ENCODE results near the gene DUSP16.

The DUSP16 gene

DNA sequence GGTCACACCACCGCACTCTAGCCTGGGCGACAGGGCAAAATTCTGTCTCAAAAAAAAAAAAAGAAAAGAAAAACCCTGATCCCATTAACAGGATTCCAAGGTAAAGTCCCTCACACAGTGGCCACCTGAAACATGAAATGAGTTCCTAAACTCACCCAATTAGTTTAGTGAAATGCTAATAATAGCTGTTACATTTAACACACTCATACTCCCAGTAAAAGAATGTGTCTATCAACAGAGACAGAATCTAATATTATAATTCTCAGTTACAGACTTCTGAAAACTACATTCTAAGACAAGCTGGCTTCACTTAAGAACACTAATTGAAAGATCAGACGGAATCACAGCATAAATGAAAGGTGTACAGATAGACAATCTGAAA lies 44.2 kb downstream of the DUSP16 start:
- no peak overlapping the region for H3K27ac ChIP-seq
- TF ChIP-seq CTCF (IDR thresholded peaks at IDR 0.05), result no peak
- intact Hi-C loops (cut with DNase I; ENCODE audit: low total_unique reads), result no loop called here
- no peaks in the 10 kb centered on the region for H3K27me3 ChIP-seq
- no peak overlapping the region for H3K4me3 ChIP-seq
- no peak for DNase-seq
- peaks cover 0 to 39% (median 18%) of the 10 kb centered on the region in 3 donors for H3K36me3 ChIP-seq
- peaks cover 0 to 13% (median 3%) of the 10 kb centered on the region in 4 donors for H3K4me1 ChIP-seq
- H3K9me3 ChIP-seq, result no peaks in the 10 kb centered on the region

DNA sequence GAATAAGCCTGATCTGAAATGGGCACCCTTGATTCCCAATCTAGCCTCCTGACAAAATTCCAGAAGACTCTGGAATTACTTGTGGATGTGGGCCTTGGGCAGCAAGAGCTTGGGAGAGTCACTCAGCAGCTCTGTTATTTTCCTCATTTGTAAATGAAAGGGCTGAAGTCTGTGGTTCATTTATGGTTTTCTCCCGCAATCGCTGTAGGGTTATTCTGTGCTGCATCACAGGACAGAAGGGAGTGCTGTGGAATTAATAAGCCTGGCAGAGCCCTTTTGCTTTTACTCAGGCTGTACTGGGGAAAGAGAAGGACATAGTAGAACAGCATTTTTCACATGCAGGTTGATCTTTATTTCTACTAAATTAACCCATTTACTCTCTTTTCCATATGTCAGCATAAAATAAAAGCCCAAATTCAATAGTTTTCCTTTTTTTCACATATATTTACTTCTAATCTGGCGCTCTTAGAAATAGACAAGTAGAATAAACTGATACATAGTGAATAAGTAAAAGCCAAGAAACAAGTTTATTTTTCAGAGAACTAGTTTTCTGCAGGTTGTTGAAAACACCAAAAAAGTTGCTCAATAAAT lies 49.2 kb downstream of the DUSP16 start:
- H3K4me1 ChIP-seq, result peaks cover 0 to 29% (median 17%) of the 10 kb centered on the region in 4 donors
- no peaks in the 10 kb centered on the region for H3K9me3 ChIP-seq
- H3K36me3 ChIP-seq, result peaks cover 0 to 19% (median 12%) of the 10 kb centered on the region in 3 donors
- peak overlapping the region; percentile 6 to 42 for H3K27ac ChIP-seq
- no peaks in the 10 kb centered on the region for H3K27me3 ChIP-seq
- no peak for DNase-seq
- no peak for TF ChIP-seq CTCF (IDR thresholded peaks at IDR 0.05)
- intact Hi-C loops (cut with DNase I; ENCODE audit: low total_unique reads), result no loop called here
- no peak overlapping the region for H3K4me3 ChIP-seq

GRCh38 chr12:12511895-12512711 lies 50.6 kb downstream of the DUSP16 start:
- intact Hi-C loops (cut with DNase I; ENCODE audit: low total_unique reads), result no loop called here
- Histone ChIP-seq H3K9me3 (no peaks in the 10 kb centered on the region), H3K27ac (no peak overlapping the region), H3K27me3 (no peaks in the 10 kb centered on the region), H3K36me3 (peaks cover 0 to 5% (median 0%) of the 10 kb centered on the region in 3 donors), H3K4me3 (no peak overlapping the region), H3K4me1 (peaks cover 0 to 42% (median 18%) of the 10 kb centered on the region in 4 donors)
- no peak for TF ChIP-seq CTCF (IDR thresholded peaks at IDR 0.05)
- no peak for DNase-seq

DNA sequence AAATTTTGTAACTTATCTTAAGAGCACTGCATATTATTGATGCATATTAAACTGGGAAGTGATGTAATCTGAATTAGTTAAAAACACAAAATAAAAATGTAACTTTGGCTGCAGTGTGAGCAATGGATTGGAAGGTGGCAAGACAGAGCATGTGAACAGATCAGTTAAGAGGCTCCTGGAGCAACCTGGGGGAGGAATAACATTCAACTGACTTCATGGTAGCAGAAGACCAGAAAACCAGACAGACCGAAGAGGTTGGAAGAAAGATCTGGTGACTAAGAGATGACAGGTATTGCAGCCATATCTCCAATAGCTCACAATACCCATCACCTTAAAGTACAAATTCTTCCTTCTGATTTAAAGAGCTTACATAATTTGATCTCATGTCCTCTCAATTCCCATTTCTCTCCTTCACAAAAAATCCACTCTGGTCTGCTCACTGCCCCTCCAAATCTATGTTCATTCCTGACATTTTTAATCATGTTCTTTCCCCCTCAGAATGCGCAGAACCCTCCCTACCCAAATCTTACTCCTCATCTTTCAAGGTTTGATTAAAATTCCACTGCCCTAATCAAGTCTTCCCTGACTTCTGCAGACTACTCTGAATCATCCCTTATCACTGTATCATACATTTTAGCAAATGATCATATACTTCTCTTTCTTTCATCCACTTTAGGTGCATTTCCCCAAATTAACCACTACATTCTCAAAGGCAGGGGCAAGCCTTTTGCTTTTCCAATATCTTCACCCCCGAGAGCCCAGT lies 51.5 kb downstream of the DUSP16 start:
- Histone ChIP-seq H3K4me1 (peaks cover 0 to 51% (median 26%) of the 10 kb centered on the region in 4 donors), H3K36me3 (no peaks in the 10 kb centered on the region), H3K27me3 (no peaks in the 10 kb centered on the region), H3K4me3 (no peak overlapping the region), H3K9me3 (no peaks in the 10 kb centered on the region), H3K27ac (no peak overlapping the region)
- intact Hi-C loops (cut with DNase I; ENCODE audit: low total_unique reads), result no loop called here
- no peak for DNase-seq
- no peak for TF ChIP-seq CTCF (IDR thresholded peaks at IDR 0.05)

GRCh38 chr12:12510551-12510950 lies 52.1 kb downstream of the DUSP16 start:
- H3K4me1 ChIP-seq, result peaks cover 0 to 55% (median 29%) of the 10 kb centered on the region in 4 donors
- TF ChIP-seq CTCF (IDR thresholded peaks at IDR 0.05), result no peak
- no peaks in the 10 kb centered on the region for H3K27me3 ChIP-seq
- intact Hi-C loops (cut with DNase I; ENCODE audit: low total_unique reads), result no loop called here
- H3K27ac ChIP-seq, result no peak overlapping the region
- no peak overlapping the region for H3K4me3 ChIP-seq
- no peaks in the 10 kb centered on the region for H3K36me3 ChIP-seq
- no peaks in the 10 kb centered on the region for H3K9me3 ChIP-seq
- no peak for DNase-seq
